Nephron progenitor cell (in vitro differentiated cells): ENCODE data around the gene SLC29A3.
"Not testable (repeated sequence)": the region's sequence is repeated elsewhere in the genome, so short reads cannot be mapped to it uniquely, and the experiment has no call there.

Experiments used
- DNase-seq: peaks from one replicate; pipeline ENCODE4 v3.0.0; 2021
- H3K27ac Mint-ChIP-seq: 2 replicates; pipeline ENCODE4 v1.8.0; 2021; ENCODE audit warnings: mild to moderate bottlenecking, moderate library complexity, mixed read lengths
- H3K27me3 Mint-ChIP-seq: 2 replicates; pipeline ENCODE4 v1.8.0; 2021; ENCODE audit warnings: mild to moderate bottlenecking, low read depth, mixed read lengths; ENCODE audit not compliant: poor library complexity
- H3K36me3 Mint-ChIP-seq: 2 replicates; pipeline ENCODE4 v1.8.0; 2021; ENCODE audit warnings: low read depth, mixed read lengths
- H3K4me1 Mint-ChIP-seq: 2 replicates; pipeline ENCODE4 v1.8.0; 2021; ENCODE audit warnings: mixed read lengths
- H3K4me3 Mint-ChIP-seq: 2 replicates; pipeline ENCODE4 v1.8.0; 2021; ENCODE audit warnings: mild to moderate bottlenecking, moderate library complexity, mixed read lengths
- H3K9me3 Mint-ChIP-seq: 2 replicates; pipeline ENCODE4 v1.8.0; 2021; ENCODE audit warnings: mild to moderate bottlenecking, moderate library complexity, mixed read lengths
- TF ChIP-seq, protein P1 (sequence below): fragments of 200-600 bp; sonication (generic); IDR thresholded peaks from 2 replicates; pipeline ENCODE4 v1.5.0; 2021; ENCODE audit warnings: antibody characterized with exemption

The SLC29A3 gene

DNA sequence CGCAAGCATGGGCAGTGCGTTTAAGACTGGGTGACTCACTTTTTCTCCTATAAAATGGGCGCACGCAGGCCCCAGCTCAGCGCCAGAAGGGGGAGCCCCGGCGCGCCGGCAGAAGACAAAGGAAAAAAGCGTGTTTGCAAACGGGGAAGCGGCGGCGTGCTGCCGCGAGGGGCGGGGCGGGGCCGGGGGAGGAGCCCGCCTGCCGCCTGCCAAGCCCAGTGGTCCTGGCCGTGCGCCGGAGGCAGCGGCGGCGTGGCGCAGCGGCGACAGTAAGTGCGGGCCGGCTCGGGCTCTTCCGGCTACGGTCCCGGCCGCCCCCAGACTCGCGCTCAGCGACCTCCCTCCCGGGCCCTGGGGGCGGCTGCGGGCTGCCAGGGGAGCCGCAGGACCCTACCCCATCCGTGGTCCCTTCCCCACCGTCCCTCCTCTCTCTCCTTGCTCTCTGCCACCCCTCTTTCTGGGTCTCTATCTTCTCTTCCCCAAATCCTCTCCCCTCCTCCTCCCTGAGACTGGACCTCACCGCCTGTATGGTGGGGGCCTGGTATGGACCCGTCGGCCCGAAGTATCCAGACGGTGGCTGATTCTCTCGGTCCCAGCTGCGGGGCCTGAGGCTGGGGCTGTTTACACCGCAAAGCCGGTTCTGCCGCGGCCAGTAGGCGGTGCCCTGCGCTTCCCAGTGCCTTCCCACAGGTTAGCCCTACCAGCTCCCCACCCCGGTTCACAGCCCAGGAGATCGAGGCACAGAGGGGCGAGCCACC is at the start of gene SLC29A3:
Gene SLC29A3 (plus strand): TSS at position 218 of the 758 bp plus-strand sequence. CDS start 51 bp downstream, at position 269.
- H3K4me1 Mint-ChIP-seq: peaks cover 37% of the 10 kb centered on the region
- peak within 1 kb of the TSS; percentile 95 for H3K4me3 Mint-ChIP-seq
- H3K36me3 Mint-ChIP-seq: peaks cover 14% of the 10 kb centered on the region
- H3K27me3 Mint-ChIP-seq: peaks cover 25% of the 10 kb centered on the region
- H3K27ac Mint-ChIP-seq: no peak within 1 kb of the TSS
- H3K9me3 Mint-ChIP-seq: no peaks in the 10 kb centered on the region
- DNase-seq: peak; percentile 82
- TF ChIP-seq, protein P1, sequence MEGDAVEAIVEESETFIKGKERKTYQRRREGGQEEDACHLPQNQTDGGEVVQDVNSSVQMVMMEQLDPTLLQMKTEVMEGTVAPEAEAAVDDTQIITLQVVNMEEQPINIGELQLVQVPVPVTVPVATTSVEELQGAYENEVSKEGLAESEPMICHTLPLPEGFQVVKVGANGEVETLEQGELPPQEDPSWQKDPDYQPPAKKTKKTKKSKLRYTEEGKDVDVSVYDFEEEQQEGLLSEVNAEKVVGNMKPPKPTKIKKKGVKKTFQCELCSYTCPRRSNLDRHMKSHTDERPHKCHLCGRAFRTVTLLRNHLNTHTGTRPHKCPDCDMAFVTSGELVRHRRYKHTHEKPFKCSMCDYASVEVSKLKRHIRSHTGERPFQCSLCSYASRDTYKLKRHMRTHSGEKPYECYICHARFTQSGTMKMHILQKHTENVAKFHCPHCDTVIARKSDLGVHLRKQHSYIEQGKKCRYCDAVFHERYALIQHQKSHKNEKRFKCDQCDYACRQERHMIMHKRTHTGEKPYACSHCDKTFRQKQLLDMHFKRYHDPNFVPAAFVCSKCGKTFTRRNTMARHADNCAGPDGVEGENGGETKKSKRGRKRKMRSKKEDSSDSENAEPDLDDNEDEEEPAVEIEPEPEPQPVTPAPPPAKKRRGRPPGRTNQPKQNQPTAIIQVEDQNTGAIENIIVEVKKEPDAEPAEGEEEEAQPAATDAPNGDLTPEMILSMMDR: peak; percentile 34

DNA sequence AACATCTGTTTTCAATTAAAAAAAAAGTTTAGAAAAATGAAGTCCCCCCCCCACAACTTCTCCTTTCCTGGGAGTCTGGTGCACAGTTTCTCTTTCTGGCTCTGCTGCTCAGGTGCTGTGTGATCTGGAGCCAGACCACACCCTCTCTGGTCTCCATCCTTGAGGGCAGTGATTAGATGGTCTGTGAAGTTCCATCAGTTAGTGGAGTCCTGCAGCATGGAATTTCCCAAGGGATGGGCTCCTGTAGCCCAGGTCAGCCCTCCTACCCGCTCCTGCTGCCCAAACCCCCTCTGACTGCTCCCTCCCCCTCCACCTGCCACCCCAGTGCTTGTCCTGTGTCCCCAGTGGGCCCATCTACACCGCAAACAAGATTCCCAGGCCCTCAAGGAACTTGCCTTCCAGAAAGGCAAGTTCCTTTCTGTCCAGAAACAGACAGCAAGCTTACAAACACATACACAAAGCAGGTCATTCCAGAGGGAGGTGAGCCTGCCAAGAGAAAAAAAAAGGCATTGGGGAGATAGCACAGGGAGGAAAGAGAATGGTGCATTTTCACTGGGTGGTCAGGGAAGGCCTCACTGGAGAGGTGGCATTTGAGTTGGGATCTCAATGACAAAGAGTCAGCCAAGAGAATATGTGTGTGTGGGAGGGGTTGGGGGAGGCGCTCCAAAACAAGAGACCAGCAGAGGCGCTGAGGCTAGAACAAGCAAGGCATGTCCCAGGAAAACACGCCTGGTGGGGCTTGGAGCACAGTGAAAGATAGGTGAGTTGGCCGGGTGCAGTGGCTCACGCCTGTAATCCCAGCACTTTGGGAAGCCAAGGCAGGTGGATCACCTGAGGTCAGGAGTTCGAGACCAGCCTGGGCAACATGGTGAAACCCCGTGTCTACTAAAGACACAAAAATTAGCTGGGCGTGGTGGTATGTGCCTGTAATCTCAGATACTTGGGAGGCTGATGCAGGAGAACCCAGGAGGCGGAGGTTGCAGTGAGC is 49.5 kb upstream of the SLC29A3 start:
- Mint-ChIP-seq H3K27ac (no peak overlapping the region), H3K4me1 (peaks cover 78% of the 10 kb centered on the region), H3K4me3 (peak overlapping the region; percentile 52), H3K27me3 (peaks cover 5% of the 10 kb centered on the region), H3K9me3 (no peaks in the 10 kb centered on the region), H3K36me3 (no peaks in the 10 kb centered on the region)
- DNase-seq: peak; percentile 54
- TF ChIP-seq, protein P1: no peak

DNA sequence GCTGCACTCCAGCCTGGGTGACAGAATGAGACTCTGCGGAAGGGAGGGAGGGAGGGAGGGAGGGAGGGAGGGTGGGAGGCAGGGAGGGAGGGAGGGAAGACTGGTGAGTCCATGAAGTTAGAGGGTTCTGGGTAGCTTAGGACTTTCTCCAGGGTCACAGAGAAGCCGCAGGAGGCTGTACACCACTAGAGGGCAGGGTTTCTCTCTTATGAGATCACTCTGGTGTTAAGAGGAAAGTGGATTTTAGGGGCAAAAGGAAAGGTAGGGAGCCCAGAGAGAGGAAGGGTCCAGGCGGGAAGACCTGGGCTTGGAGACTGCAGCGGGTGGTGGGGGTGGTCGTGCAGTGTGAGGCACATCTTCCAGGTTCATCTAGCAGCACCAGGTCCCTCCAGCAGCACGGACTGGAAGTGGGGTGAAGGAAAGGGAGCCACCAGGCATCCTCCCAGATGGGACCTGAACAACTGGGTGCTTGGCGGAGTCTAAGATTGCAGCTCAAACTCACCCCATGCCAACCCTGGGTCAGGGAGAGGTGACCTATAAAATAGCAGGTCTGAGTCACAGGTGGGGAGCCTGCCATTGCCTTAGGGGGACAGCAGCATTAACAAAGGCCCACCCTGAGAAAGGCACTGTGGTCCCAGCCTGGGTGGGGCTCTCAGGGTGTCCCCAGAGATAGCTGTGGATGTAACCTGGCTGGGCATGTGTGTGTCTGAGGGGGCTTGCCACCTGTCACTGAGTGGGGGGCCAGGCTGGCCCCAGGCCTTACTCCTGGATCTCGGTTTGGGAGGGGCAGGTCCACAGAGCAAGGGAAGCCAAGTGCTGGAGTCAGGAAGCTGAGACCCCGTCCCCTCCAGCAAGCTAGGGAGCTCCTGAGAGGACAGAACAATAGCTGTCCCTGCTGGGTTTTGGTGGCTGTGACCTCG is 48.5 kb upstream of the SLC29A3 start:
- H3K36me3 Mint-ChIP-seq: no peaks in the 10 kb centered on the region
- H3K4me1 Mint-ChIP-seq: peaks cover 84% of the 10 kb centered on the region
- TF ChIP-seq, protein P1: peak; percentile 48
- DNase-seq: peak; percentile 63
- no peaks in the 10 kb centered on the region for H3K9me3 Mint-ChIP-seq
- peak overlapping the region; percentile 40 for H3K27ac Mint-ChIP-seq
- peaks cover 5% of the 10 kb centered on the region for H3K27me3 Mint-ChIP-seq
- H3K4me3 Mint-ChIP-seq: peak overlapping the region; percentile 8

DNA sequence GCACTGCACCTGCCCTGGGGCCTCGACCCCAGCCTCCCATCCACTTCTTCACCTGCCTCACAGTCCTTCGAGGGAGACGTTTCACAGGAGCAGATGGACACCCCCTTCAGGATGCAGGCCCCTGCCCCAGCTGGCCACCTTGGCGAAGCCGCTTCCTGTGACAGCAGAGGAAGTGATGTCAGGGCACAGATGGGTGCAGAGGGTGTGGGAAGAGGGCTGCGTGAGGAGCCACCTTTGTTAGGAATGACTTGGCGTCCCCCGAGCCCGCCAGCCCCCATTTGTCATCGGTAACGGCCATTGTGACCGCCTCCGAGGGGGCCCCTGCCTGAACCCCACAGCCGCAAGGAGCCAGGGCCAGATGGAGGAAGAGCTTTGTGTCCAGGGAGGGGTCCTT is 47.4 kb upstream of the SLC29A3 start:
- TF ChIP-seq, protein P1: no peak
- no peak for DNase-seq
- peaks cover 2% of the 10 kb centered on the region for H3K27me3 Mint-ChIP-seq
- H3K9me3 Mint-ChIP-seq: no peaks in the 10 kb centered on the region
- H3K36me3 Mint-ChIP-seq: no peaks in the 10 kb centered on the region
- peaks cover 73% of the 10 kb centered on the region for H3K4me1 Mint-ChIP-seq
- peak overlapping the region; percentile 61 for H3K27ac Mint-ChIP-seq
- no peak overlapping the region for H3K4me3 Mint-ChIP-seq

DNA sequence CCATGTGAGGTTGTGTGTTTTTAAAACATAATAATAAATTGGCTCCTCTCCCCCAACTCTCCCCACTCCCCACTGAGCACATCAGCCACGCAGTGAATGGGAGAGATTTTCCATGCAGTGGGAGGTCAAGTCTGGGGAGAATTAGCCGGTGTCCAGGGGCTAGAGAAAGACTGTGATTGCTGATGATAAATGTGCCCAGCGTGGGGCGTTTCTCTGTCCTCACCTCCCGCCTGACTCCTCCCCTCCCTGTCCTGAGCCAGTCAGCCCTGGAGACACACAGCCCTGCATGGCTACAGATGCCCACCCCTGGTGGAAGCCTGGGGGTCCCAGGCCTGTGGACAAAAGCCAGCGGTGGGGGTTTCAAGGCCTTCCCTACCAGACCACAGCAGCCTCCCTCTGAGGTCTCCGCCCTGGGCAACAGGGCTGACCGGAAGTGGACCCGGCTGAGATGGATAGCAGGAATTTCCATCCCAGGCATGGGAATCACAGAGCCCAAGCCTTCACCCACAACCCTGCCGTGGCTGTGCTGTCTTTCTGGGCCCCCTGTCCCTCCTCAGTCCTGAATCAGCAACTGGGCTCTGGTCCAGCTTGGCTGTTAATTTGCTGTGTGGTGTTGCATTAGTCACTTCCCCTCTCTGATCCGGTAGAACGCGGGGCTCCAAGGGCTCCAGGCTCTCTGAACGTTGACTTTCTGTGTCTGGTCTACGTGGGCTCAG is 46.8 kb upstream of the SLC29A3 start:
- peaks cover 67% of the 10 kb centered on the region for H3K4me1 Mint-ChIP-seq
- H3K27ac Mint-ChIP-seq: no peak overlapping the region
- H3K36me3 Mint-ChIP-seq: no peaks in the 10 kb centered on the region
- TF ChIP-seq, protein P1: no peak
- no peaks in the 10 kb centered on the region for H3K27me3 Mint-ChIP-seq
- H3K9me3 Mint-ChIP-seq: no peaks in the 10 kb centered on the region
- no peak for DNase-seq
- no peak overlapping the region for H3K4me3 Mint-ChIP-seq

DNA sequence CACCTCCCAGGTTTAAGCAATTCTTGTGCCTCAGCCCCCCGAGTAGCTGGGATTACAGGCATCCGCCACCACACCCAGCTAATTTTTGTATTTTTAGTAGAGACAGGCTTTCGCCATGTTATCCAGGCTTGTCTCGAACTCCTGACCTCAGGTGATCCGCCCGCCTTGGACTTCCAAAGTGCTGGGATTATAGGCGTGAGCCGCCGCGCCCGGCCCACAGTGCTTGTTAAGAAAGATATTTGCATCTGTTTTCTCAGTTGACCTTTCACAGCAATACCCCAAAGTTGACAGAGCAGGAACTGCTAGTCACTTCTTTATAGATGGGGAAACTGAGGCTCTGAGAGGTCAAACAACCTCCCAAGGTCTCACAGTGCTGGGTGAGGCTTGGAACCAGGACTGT is 46.1 kb upstream of the SLC29A3 start:
- H3K4me3 Mint-ChIP-seq, H3K27me3 Mint-ChIP-seq, H3K36me3 Mint-ChIP-seq, H3K9me3 Mint-ChIP-seq, H3K27ac Mint-ChIP-seq, DNase-seq: not testable (repeated sequence)
- H3K4me1 Mint-ChIP-seq: peaks cover 68% of the 10 kb centered on the region
